ENCODE data around the gene RYR2.

- TF ChIP-seq NR3C1 (IDR thresholded peaks at IDR 0.05) (no peak), EP300 (IDR thresholded peaks at IDR 0.05) (no peak), SREBF2 (IDR thresholded peaks at IDR 0.05) (no peak), CEBPB (IDR thresholded peaks at IDR 0.05) (no peak), MAX (IDR thresholded peaks at IDR 0.05) (no peak), SMC3 (IDR thresholded peaks at IDR 0.05) (no peak)
- TF ChIP-seq, protein P1, sequence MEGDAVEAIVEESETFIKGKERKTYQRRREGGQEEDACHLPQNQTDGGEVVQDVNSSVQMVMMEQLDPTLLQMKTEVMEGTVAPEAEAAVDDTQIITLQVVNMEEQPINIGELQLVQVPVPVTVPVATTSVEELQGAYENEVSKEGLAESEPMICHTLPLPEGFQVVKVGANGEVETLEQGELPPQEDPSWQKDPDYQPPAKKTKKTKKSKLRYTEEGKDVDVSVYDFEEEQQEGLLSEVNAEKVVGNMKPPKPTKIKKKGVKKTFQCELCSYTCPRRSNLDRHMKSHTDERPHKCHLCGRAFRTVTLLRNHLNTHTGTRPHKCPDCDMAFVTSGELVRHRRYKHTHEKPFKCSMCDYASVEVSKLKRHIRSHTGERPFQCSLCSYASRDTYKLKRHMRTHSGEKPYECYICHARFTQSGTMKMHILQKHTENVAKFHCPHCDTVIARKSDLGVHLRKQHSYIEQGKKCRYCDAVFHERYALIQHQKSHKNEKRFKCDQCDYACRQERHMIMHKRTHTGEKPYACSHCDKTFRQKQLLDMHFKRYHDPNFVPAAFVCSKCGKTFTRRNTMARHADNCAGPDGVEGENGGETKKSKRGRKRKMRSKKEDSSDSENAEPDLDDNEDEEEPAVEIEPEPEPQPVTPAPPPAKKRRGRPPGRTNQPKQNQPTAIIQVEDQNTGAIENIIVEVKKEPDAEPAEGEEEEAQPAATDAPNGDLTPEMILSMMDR (IDR thresholded peaks at IDR 0.05): no peak
Measured at GRCh38 chr1:237141502-237141901, 99.5 kb downstream of the RYR2 start.

Data from A549 (cell line).